Heart left ventricle (tissue), 16 donors: ENCODE results near the gene LGR6. TPM values are rescaled to one million over a fixed set of nuclear protein-coding genes. Genes with fewer than 3 reads are reported as not detected.

ENCODE experiments used
- ATAC-seq, 4 donors: fragments of 200-7000 bp; cut with Tn5 transposase; one replicate each; pipeline ENCODE4 v1.9.1; 2020 to 2022; ENCODE audit warnings: moderate library complexity in 4 of 4, mild to moderate bottlenecking in 3 of 4, moderate number of reproducible peaks in 1 of 4
- DNase-seq, 5 donors: peaks; one replicate each; pipeline ENCODE4 v3.0.0-alpha.2; 2020
- H3K27ac ChIP-seq, 12 donors: fragments of 200-600 bp; sonication (generic) in 4 of 12; one replicate each; pipeline versions ENCODE4 v1.5.0 to v1.8.0; 2016 to 2022; ENCODE audit warnings: mild to moderate bottlenecking in 2 of 12
- H3K27me3 ChIP-seq, 9 donors: fragments of 200-600 bp; sonication (generic) in 2 of 9; one replicate each; pipeline versions ENCODE4 v1.5.1 to v1.8.0; 2016 to 2022; ENCODE audit warnings: mild to moderate bottlenecking in 3 of 9
- H3K36me3 ChIP-seq, 9 donors: fragments of 200-600 bp; sonication (generic) in 2 of 9; one replicate each; pipeline versions ENCODE4 v1.5.0 to v1.8.0; 2018 to 2022; ENCODE audit warnings: mild to moderate bottlenecking in 2 of 9
- H3K4me1 ChIP-seq, 12 donors: fragments of 200-600 bp; sonication (generic) in 4 of 12; one replicate each; pipeline versions ENCODE4 v1.5.0 to v1.8.0; 2016 to 2022; ENCODE audit warnings: mild to moderate bottlenecking in 3 of 12
- H3K4me3 ChIP-seq, 12 donors: fragments of 200-600 bp; sonication (generic) in 4 of 12; one replicate each; pipeline versions ENCODE4 v1.5.0 to v1.8.0; 2017 to 2022; ENCODE audit warnings: mild to moderate bottlenecking in 9 of 12, moderate library complexity in 4 of 12
- H3K9me3 ChIP-seq, 12 donors: fragments of 200-600 bp; sonication (generic) in 4 of 12; one replicate each; pipeline versions ENCODE4 v1.5.0 to v1.8.0; 2016 to 2022; ENCODE audit warnings: mild to moderate bottlenecking in 1 of 12
- CTCF ChIP-seq, 12 donors: fragments of 200-600 bp; sonication (generic) in 4 of 12; IDR thresholded peaks; one replicate each; pipeline versions ENCODE4 v1.5.0 to v1.8.0; 2018 to 2022; ENCODE audit warnings: antibody characterized with exemption in 12 of 12, mild to moderate bottlenecking in 5 of 12
- POLR2A ChIP-seq, 2 donors: fragments of 450-650 bp; IDR thresholded peaks; one replicate each; pipeline ENCODE4 v1.6.1; 2017; ENCODE audit warnings: antibody characterized with exemption in 2 of 2, mild to moderate bottlenecking in 2 of 2, moderate library complexity in 2 of 2
- WGBS, 4 donors: extraction: QIAGEN DNeasy Blood & Tissue Kit in 2 of 4; methylation state at CpG; one replicate each; pipeline versions ENCODE4 v1.1.5 to v1.1.7; 2013 to 2018; 5-methylcytosine and 5-hydroxymethylcytosine counted together
- intact Hi-C, 10 donors: fragments of 100-400 bp; cut with DNase I; formaldehyde crosslinking; loops; one replicate each; pipeline versions ENCODE4 v1.11.1 to v1.14.2; 2022
- polyA plus RNA-seq, 2 donors: library from polyadenylated mRNA; stranded (reverse); fragments of 200-250 nt; gene quantifications; one replicate each; pipeline ENCODE4 v1.2.3, GENCODE V29; 2013
- total RNA-seq, 9 donors: library from RNA; depleted of rRNA in 2 of 9; stranded (reverse); fragments of >200 nt in 2 of 9; fragmentation: NEBNext Ultra II Directional in 3 of 9; extraction: Animal tissue kit (Norgen Biotek cat#: 25700) in 3 of 9; gene quantifications; one replicate each; pipeline versions ENCODE4 v1.1.0 to v1.2.4, GENCODE V29; 2016 to 2023
- donor health status: ischemic (EF 13 %, LVEDD 7.1; RV severe dilation, severe dysfunction).
- donor health status: healthy with polysubstance abuse.
- donor health status: DM: no; HTN: yes; CAD: no.
- donor health status: DM: no; HTN: no; CAD: no.
- donor health status: ischemic (EF 25% LVEDD 6.9; RV normal size, moderate dysfunction).
- donor health status: ischemic (EF 25% LVEDD 5.7; RV mildly dilated, moderate dysfunction).
- donor health status: healthy.
- donor health status: DM: yes; HTN: yes; CAD: no.
- donor health status: ischemic (EF 35%, LVEDD 5.7; RV mildly dilated, moderate dysfunction).
- donor health status: nonischemic (EF 11% LVEDD 7.7; RV severe dilation, severe dysfunction).
- donor health status: DM: yes; HTN: yes; CAD: no.
- donor health status: PGD.
- donor health status: ischemic (EF 29% LVEDD 5.4; RV normal size, mild dysfunction).
- donor health status: nonischemic (EF 23%, LVEDD 6.1; RV moderate dilation, normal function).

Gene LGR6
- total and polyA plus RNA-seq, 11 donors, result 0.29 to 3.5 (median 1.7) TPM

GRCh38 chr1:202324646-202325045 lies 131.0 kb downstream of the LGR6 start:
- DNase-seq (no peak), ATAC-seq (no peak)
- intact Hi-C loops, result loop anchor here in 1 of 10 donors (10.0 kb wide), 1 partner anchor 380 kb away; no protein-coding TSS in a partner anchor
- no peaks in the 10 kb centered on the region for H3K9me3 ChIP-seq
- no peaks in the 10 kb centered on the region for H3K27me3 ChIP-seq
- no peak overlapping the region for H3K4me3 ChIP-seq
- H3K27ac ChIP-seq, result no peak overlapping the region
- no peaks in the 10 kb centered on the region for H3K36me3 ChIP-seq
- 76 to 90% (median 84%) methylated on average over 2 of the region's 2 CpGs for WGBS, 4 donors
- H3K4me1 ChIP-seq, result no peaks in the 10 kb centered on the region
- TF ChIP-seq POLR2A (IDR thresholded peaks at IDR 0.05) (no peak), CTCF (IDR thresholded peaks at IDR 0.05) (no peak)

- H3K9me3 ChIP-seq, result no peaks in the 10 kb centered on the region
- H3K4me3 ChIP-seq, result no peak overlapping the region
- intact Hi-C loops, result loop anchor here in 2 of 10 donors (10.0 kb wide), 2 partner anchors 375 to 385 kb away; partner anchors contain the start of gene SYT2 (in 1 of the 2)
- H3K36me3 ChIP-seq, result peaks cover 0 to 38% (median 2%) of the 10 kb centered on the region in 9 donors
- H3K4me1 ChIP-seq, result peaks cover 0 to 10% (median 0%) of the 10 kb centered on the region in 12 donors
- H3K27ac ChIP-seq, result no peak overlapping the region
- peak in 3 of 12 donors; percentile 8 to 16 (median 13) for TF ChIP-seq CTCF (IDR thresholded peaks at IDR 0.05)
- TF ChIP-seq POLR2A (IDR thresholded peaks at IDR 0.05), result no peak
- peak in 3 of 4 donors; percentile 33 to 44 (median 33) for ATAC-seq
- DNase-seq, result no peak
- H3K27me3 ChIP-seq, result no peaks in the 10 kb centered on the region
Measured at GRCh38 chr1:202329891-202330290, 136.3 kb downstream of the LGR6 start.

GRCh38 chr1:202333861-202334260 lies 140.3 kb downstream of the LGR6 start:
- peaks cover 0 to 46% (median 8%) of the 10 kb centered on the region in 9 donors for H3K36me3 ChIP-seq
- no peak for ATAC-seq

More at GRCh38 chr1:202333861-202334260, 140.3 kb downstream of the LGR6 start:
- Histone ChIP-seq H3K9me3 (no peaks in the 10 kb centered on the region), H3K27me3 (no peaks in the 10 kb centered on the region), H3K27ac (no peak overlapping the region), H3K4me3 (no peak overlapping the region), H3K4me1 (peaks cover 0 to 10% (median 0%) of the 10 kb centered on the region in 12 donors)
- DNase-seq, result no peak
- TF ChIP-seq CTCF (IDR thresholded peaks at IDR 0.05) (no peak), POLR2A (IDR thresholded peaks at IDR 0.05) (no peak)
- 56 to 60% (median 58%) methylated on average over 4 of the region's 4 CpGs for WGBS, 4 donors
- intact Hi-C loops, result loop anchor here in 1 of 10 donors (10.0 kb wide), 1 partner anchor 381 kb away; the partner anchor contains the start of gene SYT2
